ENCODE results near the gene ZNF79.

GRCh38 chr9:127422133-127422782 is 1.9 kb upstream of the ZNF79 start:
- TF ChIP-seq CTCF (IDR thresholded peaks at IDR 0.05) (no peak), SMAD4 (CRISPR knock-in tag; IDR thresholded peaks at IDR 0.05) (no peak), ZNF671 (CRISPR knock-in tag; IDR thresholded peaks at IDR 0.05) (no peak), GABPB1 (CRISPR knock-in tag; IDR thresholded peaks at IDR 0.05) (no peak), FOXP4 (CRISPR knock-in tag; IDR thresholded peaks at IDR 0.05) (no peak)
